ENCODE measurements around the gene ANXA11.

The ANXA11 gene

GRCh38 chr10:80164596-80164995 lies 40.7 kb downstream of the ANXA11 start:
- Histone ChIP-seq H3K36me3 (ENCODE audit: insufficient read depth, low read length) (no peaks in the 10 kb centered on the region; the same call in 1 of the 2 replicates), H3K9me3 (ENCODE audit: low read depth, low read length) (no peaks in the 10 kb centered on the region), H3K4me3 (no peak overlapping the region), H3K9ac (ENCODE audit: insufficient read length) (no peak overlapping the region), H3K27ac (no peak overlapping the region)
- TF ChIP-seq EZH2 (IDR thresholded peaks at IDR 0.05) (no peak), POLR2AphosphoS5 (IDR thresholded peaks at IDR 0.05; ENCODE audit: borderline replicate concordance, low read depth, low read length) (no peak), FOXP2 (optimal IDR thresholded peaks at IDR 0.05; ENCODE audit: control extremely low read depth, extremely low read length, insufficient read depth) (no peak)
- DNase-seq (ENCODE audit: low read depth, low spot score): no peak

GRCh38 chr10:80163741-80164341 lies 41.5 kb downstream of the ANXA11 start:
- Histone ChIP-seq H3K9me3 (ENCODE audit: low read depth, low read length) (no peaks in the 10 kb centered on the region), H3K4me3 (no peak overlapping the region), H3K36me3 (ENCODE audit: insufficient read depth, low read length) (no peaks in the 10 kb centered on the region; the same call in 1 of the 2 replicates), H3K9ac (ENCODE audit: insufficient read length) (no peak overlapping the region), H3K27ac (no peak overlapping the region)
- DNase-seq (ENCODE audit: low read depth, low spot score): no peak
- TF ChIP-seq POLR2AphosphoS5 (IDR thresholded peaks at IDR 0.05; ENCODE audit: borderline replicate concordance, low read depth, low read length) (no peak), EZH2 (IDR thresholded peaks at IDR 0.05) (no peak), FOXP2 (optimal IDR thresholded peaks at IDR 0.05; ENCODE audit: control extremely low read depth, extremely low read length, insufficient read depth) (no peak)

GRCh38 chr10:80161321-80162083 lies 43.8 kb downstream of the ANXA11 start:
- H3K27ac ChIP-seq: no peak overlapping the region
- peaks cover 13% of the 10 kb centered on the region for H3K36me3 ChIP-seq (ENCODE audit: insufficient read depth, low read length)
- no peaks in the 10 kb centered on the region for H3K9me3 ChIP-seq (ENCODE audit: low read depth, low read length)
- no peak overlapping the region for H3K9ac ChIP-seq (ENCODE audit: insufficient read length)
- DNase-seq (ENCODE audit: low read depth, low spot score): no peak
- no peak overlapping the region for H3K4me3 ChIP-seq
- TF ChIP-seq POLR2AphosphoS5 (IDR thresholded peaks at IDR 0.05; ENCODE audit: borderline replicate concordance, low read depth, low read length) (no peak), FOXP2 (optimal IDR thresholded peaks at IDR 0.05; ENCODE audit: control extremely low read depth, extremely low read length, insufficient read depth) (no peak), EZH2 (IDR thresholded peaks at IDR 0.05) (no peak)

GRCh38 chr10:80160361-80161320 lies 44.7 kb downstream of the ANXA11 start:
- DNase-seq (ENCODE audit: low read depth, low spot score): no peak
- Histone ChIP-seq H3K36me3 (ENCODE audit: insufficient read depth, low read length) (peaks cover 13% of the 10 kb centered on the region), H3K27ac (no peak overlapping the region), H3K9ac (ENCODE audit: insufficient read length) (no peak overlapping the region), H3K9me3 (ENCODE audit: low read depth, low read length) (no peaks in the 10 kb centered on the region), H3K4me3 (no peak overlapping the region)
- TF ChIP-seq POLR2AphosphoS5 (IDR thresholded peaks at IDR 0.05; ENCODE audit: borderline replicate concordance, low read depth, low read length) (no peak), FOXP2 (optimal IDR thresholded peaks at IDR 0.05; ENCODE audit: control extremely low read depth, extremely low read length, insufficient read depth) (no peak), EZH2 (IDR thresholded peaks at IDR 0.05) (no peak)

- Histone ChIP-seq H3K36me3 (ENCODE audit: insufficient read depth, low read length) (peaks cover 19% of the 10 kb centered on the region), H3K27ac (peak overlapping the region; percentile 62; the same call in 1 of the 2 replicates), H3K9ac (ENCODE audit: insufficient read length) (no peak overlapping the region), H3K9me3 (ENCODE audit: low read depth, low read length) (no peaks in the 10 kb centered on the region), H3K4me3 (peak overlapping the region; percentile 61)
- TF ChIP-seq POLR2AphosphoS5 (IDR thresholded peaks at IDR 0.05; ENCODE audit: borderline replicate concordance, low read depth, low read length) (no peak), FOXP2 (optimal IDR thresholded peaks at IDR 0.05; ENCODE audit: control extremely low read depth, extremely low read length, insufficient read depth) (no peak), EZH2 (IDR thresholded peaks at IDR 0.05) (no peak)
- no peak for DNase-seq (ENCODE audit: low read depth, low spot score)
Observed at GRCh38 chr10:80159166-80159873, 46.0 kb downstream of the ANXA11 start.

- Histone ChIP-seq H3K36me3 (ENCODE audit: insufficient read depth, low read length) (peaks cover 19% of the 10 kb centered on the region), H3K9ac (ENCODE audit: insufficient read length) (no peak overlapping the region), H3K9me3 (ENCODE audit: low read depth, low read length) (no peaks in the 10 kb centered on the region), H3K4me3 (peak overlapping the region; percentile 61), H3K27ac (peak overlapping the region; percentile 62)
- peak; percentile 98 for DNase-seq (ENCODE audit: low read depth, low spot score)
- TF ChIP-seq FOXP2 (optimal IDR thresholded peaks at IDR 0.05; ENCODE audit: control extremely low read depth, extremely low read length, insufficient read depth) (peak; percentile 67), POLR2AphosphoS5 (IDR thresholded peaks at IDR 0.05; ENCODE audit: borderline replicate concordance, low read depth, low read length) (peak; percentile 25; the same call in 1 of the 2 replicates), EZH2 (IDR thresholded peaks at IDR 0.05) (no peak)
Observed at GRCh38 chr10:80158598-80159127, 46.7 kb downstream of the ANXA11 start.

- Histone ChIP-seq H3K9me3 (ENCODE audit: low read depth, low read length) (no peaks in the 10 kb centered on the region), H3K36me3 (ENCODE audit: insufficient read depth, low read length) (peaks cover 22% of the 10 kb centered on the region), H3K9ac (ENCODE audit: insufficient read length) (no peak overlapping the region), H3K4me3 (peak overlapping the region; percentile 52), H3K27ac (peak overlapping the region; percentile 22; the same call in 1 of the 2 replicates)
- DNase-seq (ENCODE audit: low read depth, low spot score): no peak
- TF ChIP-seq FOXP2 (optimal IDR thresholded peaks at IDR 0.05; ENCODE audit: control extremely low read depth, extremely low read length, insufficient read depth): no peak
- no peak for TF ChIP-seq POLR2AphosphoS5 (IDR thresholded peaks at IDR 0.05; ENCODE audit: borderline replicate concordance, low read depth, low read length)
- TF ChIP-seq EZH2 (IDR thresholded peaks at IDR 0.05): no peak
Observed at GRCh38 chr10:80158126-80158525, 47.2 kb downstream of the ANXA11 start.

Measured in SK-N-MC (cell line).